GM11168 (cell line): ENCODE results near the gene DGKH.
"Not testable (repeated sequence)": the region's sequence is repeated elsewhere in the genome, so short reads cannot be mapped to it uniquely, and the experiment has no call there.

ENCODE experiments used
- in situ Hi-C: fragments of 300-500 bp; cut with MboI; formaldehyde crosslinking; loops from one replicate; pipeline ENCODE4 v1.12.0; 2022; ENCODE audit warnings: low sequenced_read_pairs; ENCODE audit not compliant: unreplicated experiment

Gene DGKH

GRCh38 chr13:42106998-42107397 is 58.5 kb downstream of the DGKH start:
- in situ Hi-C loops, result loop anchor here (25.0 kb wide), 1 partner anchor 695 kb away; no protein-coding TSS in a partner anchor

DNA sequence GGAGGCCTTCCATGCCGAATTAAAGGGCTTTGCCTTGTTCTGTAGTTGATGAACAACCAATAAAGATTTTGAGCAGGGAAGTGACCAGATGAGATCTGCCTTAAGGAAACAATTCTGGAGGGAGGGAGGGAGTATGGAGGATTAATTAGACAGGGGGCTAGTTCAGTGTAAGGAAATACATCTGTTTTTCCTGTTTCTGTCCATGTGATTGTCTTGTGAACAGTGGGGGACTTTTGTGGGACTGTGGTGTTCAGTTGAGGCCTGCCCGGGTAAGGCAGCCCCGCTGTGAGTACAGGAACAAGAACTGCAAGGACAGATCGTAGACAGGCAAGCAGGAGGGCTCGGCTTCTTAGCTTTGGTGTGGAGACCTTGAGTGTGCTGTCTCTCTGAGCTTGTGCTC is 59.0 kb downstream of the DGKH start:
- in situ Hi-C loops, result loop anchor here (25.0 kb wide), 1 partner anchor 695 kb away; no protein-coding TSS in a partner anchor

DNA sequence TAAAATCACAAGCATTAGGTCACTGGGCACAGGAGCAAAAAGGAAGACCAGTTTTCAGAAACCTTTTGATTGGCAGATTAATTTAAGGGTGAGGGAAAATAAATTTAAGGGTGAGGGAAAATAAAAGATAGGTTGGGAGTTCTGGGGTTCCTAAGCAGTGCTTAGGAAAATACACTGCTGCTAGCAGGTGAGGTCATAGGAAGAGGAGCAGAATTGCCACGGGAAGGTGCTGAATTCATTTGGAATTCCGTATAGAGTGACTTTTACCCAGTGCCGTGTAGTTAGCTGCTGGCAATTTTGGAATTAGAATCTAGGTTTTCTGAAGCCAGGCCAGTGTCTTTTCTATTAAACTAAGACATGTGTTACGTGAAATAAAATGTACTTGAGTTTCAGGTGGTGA is 59.8 kb downstream of the DGKH start:
- in situ Hi-C loops, result loop anchor here (25.0 kb wide), 1 partner anchor 696 kb away; no protein-coding TSS in a partner anchor

DNA sequence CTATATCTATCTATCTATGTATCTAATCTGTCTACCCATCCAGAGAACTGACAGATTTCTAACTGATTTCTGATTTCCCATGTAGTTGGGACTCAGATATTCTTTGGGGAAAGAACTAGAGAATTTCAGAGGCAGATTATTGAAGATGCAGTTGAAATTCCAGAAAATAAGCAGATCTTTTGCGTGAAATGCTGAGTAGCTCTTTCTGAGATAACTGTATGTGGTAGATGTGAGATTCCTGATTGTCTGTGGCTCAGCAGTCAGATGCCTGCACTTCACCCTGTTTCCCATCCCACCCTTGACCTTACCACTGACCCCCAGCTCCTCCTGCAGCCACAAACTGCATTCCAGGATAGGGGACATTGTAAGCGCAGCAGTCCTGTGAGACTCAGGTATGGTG is 61.5 kb downstream of the DGKH start:
- in situ Hi-C loops, result loop anchor here (25.0 kb wide), 1 partner anchor 698 kb away; no protein-coding TSS in a partner anchor

DNA sequence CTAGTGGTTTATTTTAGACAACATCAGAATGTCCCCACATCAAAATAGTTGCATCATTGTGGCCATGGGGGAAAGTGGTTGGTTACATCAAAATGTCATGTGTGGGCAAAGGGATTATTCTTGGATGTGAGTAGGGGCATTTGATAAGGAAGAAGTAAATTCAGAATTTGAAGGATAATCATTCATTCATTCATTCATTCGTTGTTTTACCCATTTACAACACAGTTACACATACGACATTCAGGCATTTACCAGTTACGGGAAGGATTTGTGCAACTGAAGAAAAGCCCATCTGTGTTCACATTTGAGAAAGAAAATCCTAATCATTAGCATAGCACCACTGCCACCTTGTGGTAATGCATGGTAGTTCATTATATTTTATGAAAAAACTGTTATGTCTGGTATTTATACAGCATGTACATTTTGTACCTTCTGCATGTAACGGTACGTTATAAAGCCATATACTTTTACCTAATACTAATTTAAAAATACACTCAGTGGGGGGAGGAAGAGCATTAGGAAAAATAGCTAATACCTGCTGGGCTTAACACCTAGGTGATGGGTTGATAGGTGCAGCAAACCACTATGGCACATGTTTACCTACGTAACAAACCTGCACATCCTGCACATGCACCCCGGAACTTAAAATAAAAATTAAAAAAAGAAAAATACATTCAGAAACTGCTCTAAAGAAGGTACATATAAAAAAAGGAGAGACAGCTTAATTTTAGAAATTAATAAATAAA is 62.1 kb downstream of the DGKH start:
- in situ Hi-C loops, result loop anchor here (25.0 kb wide), 1 partner anchor 698 kb away; no protein-coding TSS in a partner anchor

GRCh38 chr13:42112864-42113263 is 64.4 kb downstream of the DGKH start:
- in situ Hi-C loops, result loop anchor here (25.0 kb wide), 1 partner anchor 701 kb away; no protein-coding TSS in a partner anchor

DNA sequence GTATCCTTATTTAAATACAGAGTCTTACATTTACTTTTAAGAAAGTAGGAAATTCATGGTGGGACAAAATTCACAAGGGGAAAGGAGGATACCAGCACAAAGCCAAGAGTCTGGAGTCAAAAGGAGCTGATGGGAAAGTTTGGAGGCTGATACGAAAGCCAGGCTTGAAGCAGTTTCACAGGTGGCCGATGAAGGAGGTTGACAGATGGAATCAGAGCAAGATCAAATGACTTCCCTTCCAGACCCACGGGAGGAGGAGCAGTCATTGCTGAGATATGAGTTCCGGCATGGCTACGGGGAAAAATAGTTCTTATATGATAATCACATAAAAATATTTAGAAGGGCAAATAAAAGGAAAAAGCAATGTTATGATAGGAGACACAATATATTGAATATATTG is 65.0 kb downstream of the DGKH start:
- in situ Hi-C loops, result loop anchor here (25.0 kb wide), 1 partner anchor 701 kb away; no protein-coding TSS in a partner anchor

DNA sequence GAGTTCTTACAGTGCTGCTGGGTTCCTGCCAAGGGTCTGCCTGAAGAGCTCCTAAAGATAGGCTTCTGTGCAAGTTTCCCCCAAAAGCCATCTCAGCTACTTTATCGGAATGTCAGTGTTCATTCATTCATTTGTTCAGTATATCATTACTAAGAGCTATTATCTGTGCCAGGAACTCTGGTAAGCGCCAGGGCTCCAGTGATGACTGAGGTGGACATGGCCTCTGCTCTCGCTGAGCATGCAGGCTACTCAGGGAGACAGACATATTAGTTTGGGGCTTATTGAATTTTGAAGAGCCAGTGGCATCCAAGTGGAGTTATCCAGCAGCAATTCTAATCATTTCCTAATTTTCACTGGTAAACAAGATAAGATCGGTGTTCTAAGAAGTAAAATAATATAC is 65.8 kb downstream of the DGKH start:
- in situ Hi-C loops, result loop anchor here (25.0 kb wide), 1 partner anchor 702 kb away; no protein-coding TSS in a partner anchor

- in situ Hi-C loops, result loop anchor here (25.0 kb wide), 1 partner anchor 703 kb away; no protein-coding TSS in a partner anchor
Measured at GRCh38 chr13:42114912-42115311, 66.5 kb downstream of the DGKH start.

GRCh38 chr13:42116225-42116624 is 67.8 kb downstream of the DGKH start:
- in situ Hi-C loops, result loop anchor here (25.0 kb wide), 1 partner anchor 704 kb away; no protein-coding TSS in a partner anchor

GRCh38 chr13:42119041-42119440 is 70.6 kb downstream of the DGKH start:
- in situ Hi-C loops, result loop anchor here (25.0 kb wide), 1 partner anchor 707 kb away; no protein-coding TSS in a partner anchor

DNA sequence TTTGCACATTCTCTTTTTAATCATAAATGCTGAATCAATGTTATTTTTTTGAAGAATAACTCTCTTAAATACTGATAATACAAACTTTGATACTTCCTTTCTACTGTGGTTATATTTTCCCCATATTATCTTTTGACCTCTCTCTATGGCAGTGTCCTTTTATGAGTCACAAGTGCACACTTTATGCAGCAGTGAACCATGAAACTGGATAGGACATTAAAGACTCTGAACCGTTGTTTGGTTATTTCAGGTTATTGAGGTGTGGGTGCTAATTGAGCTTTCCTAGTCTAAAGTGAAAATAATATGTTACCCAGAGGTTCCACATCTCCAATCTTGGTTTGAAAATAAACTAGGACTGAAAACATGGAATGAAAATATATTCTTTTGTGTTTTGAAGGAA is 71.4 kb downstream of the DGKH start:
- in situ Hi-C loops, result loop anchor here (25.0 kb wide), 1 partner anchor 708 kb away; no protein-coding TSS in a partner anchor

GRCh38 chr13:42123600-42123999 is 75.2 kb downstream of the DGKH start:
- in situ Hi-C loops, result loop anchor here (25.0 kb wide), 1 partner anchor 711 kb away; no protein-coding TSS in a partner anchor

- in situ Hi-C loops, result no loop called here
Measured at GRCh38 chr13:42125046-42125445, 76.6 kb downstream of the DGKH start.

- in situ Hi-C loops, result no loop called here
Measured at GRCh38 chr13:42127047-42127446, 78.6 kb downstream of the DGKH start.

GRCh38 chr13:42129033-42129432 is 80.6 kb downstream of the DGKH start:
- in situ Hi-C loops, result no loop called here

DNA sequence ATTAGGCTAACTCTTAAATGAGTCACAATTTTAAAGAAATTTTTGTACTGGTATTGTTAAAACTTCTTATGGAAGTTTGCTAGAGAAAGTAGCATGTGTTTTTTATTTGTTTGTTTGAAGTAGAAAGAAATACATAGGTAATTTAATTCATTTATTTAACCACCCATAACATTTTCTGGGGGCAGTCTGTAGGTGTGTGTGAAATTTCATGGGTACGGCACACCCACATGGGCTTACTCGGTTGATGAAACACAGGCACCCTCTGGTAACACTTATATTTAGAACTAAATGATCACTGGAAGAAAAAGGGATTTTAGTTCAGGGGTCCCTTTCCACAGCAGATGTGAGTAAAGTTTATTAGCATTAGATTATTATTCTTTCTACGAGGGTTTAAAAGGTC is 88.1 kb downstream of the DGKH start:
- in situ Hi-C loops, result no loop called here

DNA sequence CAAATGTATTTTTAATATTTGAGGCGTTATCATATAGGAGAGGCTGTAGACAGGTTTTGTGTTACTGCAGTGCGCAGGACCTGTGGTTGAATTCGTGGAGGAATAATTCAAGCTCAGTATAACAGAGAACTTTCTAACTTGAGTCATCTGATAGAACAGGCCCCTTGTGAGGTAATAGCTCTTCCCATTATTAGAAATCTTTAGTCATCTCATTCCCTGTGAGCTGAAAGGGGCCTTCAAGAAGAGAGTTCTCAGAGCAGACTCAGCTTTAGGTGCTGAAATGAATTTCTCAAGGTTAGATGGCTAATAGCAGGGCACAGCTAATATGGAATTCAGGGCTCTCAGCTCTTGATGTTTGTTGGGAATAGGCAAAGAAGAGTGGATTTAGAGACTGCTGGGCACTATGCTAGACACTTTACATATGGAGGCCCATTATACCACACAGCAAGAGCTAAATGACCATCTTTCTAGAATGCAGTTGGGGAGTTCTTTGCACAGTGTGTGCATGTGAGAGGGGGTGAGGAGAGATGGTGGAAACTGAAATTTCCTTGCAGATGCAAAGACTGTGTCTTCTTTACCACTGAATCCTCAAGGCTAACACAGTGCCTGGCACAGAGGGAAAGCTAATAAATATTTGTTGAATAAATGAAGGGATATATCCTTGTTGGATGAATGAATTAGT is 89.5 kb downstream of the DGKH start:
- in situ Hi-C loops, result no loop called here

DNA sequence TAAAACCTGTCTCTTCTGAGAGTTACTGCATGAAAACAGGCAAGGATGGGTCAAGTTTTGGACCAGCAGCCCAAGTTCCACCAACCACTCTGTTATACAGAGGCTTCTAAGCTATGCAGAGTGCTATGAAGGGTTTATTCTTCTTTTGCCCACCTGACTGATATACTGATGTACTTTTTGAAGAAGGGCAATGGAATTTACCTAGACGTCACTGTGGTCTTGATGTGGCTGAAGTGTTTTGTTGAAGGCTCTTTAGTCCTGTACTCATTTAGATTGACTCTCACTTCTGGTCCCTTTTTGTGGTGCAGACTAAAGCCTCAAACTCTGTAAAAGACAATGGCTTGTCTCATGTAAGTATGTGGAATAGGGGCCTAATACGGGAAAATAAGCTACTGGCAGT is 92.0 kb downstream of the DGKH start:
- in situ Hi-C loops, result no loop called here

DNA sequence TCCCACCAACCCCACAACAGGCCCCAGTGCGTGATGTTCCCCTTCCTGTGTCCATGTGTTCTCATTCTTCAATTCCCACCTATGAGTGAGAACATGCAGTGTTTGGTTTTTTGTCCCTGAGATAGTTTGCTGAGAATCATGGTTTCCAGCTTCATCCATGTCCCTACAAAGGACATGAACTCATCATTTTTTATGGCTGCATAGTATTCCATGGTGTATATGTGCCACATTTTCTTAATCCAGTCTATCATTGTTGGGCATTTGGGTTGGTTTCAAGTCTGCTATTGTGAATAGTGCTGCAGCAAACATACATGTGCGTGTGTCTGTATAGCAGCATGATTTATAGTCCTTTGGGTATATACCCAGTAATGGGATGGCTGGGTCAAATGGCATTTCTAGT is 92.6 kb downstream of the DGKH start:
- in situ Hi-C loops, result not testable (repeated sequence)

- in situ Hi-C loops, result no loop called here
Measured at GRCh38 chr13:42146359-42146758, 97.9 kb downstream of the DGKH start.
